Activated CD8-positive, alpha-beta memory T cell treated with anti-CD3 and anti-CD28 coated beads, Interleukin-2, amount 10 ng/mL, durations not matched to agents 7 days and 5 days (primary cell): ENCODE results near the gene PLA2G2C. TPM values are rescaled to one million over a fixed set of nuclear protein-coding genes. Genes with fewer than 3 reads are reported as not detected.

ENCODE experiments used
- ATAC-seq: fragments of 150-1000 bp; cut with Tn5 transposase; one replicate; pipeline ENCODE4 v1.10.0; 2021; ENCODE audit warnings: moderate library complexity
- CTCF ChIA-PET: fragments of 350-600 bp; sonication (Branson Sonifier 250); formaldehyde crosslinking; loops from one replicate; lab custom pipeline; 2021; ENCODE audit warnings: antibody characterized with exemption; lab: Charles Lee
- DNase-seq: peaks from one replicate; pipeline ENCODE4 v3.0.0-alpha.2; 2020
- H3K27ac Mint-ChIP-seq: one replicate; pipeline ENCODE4 v1.8.0; 2021; ENCODE audit warnings: mild to moderate bottlenecking, mixed read lengths
- H3K27me3 Mint-ChIP-seq: one replicate; pipeline ENCODE4 v1.8.0; 2021; ENCODE audit warnings: mixed read lengths
- H3K36me3 Mint-ChIP-seq: one replicate; pipeline ENCODE4 v1.8.0; 2021; ENCODE audit warnings: mild to moderate bottlenecking, mixed read lengths
- H3K4me1 Mint-ChIP-seq: one replicate; pipeline ENCODE4 v1.8.0; 2021; ENCODE audit warnings: mixed read lengths
- H3K4me3 Mint-ChIP-seq: one replicate; pipeline ENCODE4 v1.8.0; 2021; ENCODE audit warnings: mild to moderate bottlenecking, moderate library complexity, mixed read lengths
- H3K9me3 Mint-ChIP-seq: one replicate; pipeline ENCODE4 v1.8.0; 2022; ENCODE audit warnings: low read depth, mixed read lengths
- total RNA-seq, 2 experiments: library from RNA; stranded (reverse); gene quantifications; one replicate each; pipeline ENCODE4 v1.2.3, GENCODE V29; 2021

Gene PLA2G2C
- total RNA-seq, 2 experiments from 2014 or later: not detected

DNA sequence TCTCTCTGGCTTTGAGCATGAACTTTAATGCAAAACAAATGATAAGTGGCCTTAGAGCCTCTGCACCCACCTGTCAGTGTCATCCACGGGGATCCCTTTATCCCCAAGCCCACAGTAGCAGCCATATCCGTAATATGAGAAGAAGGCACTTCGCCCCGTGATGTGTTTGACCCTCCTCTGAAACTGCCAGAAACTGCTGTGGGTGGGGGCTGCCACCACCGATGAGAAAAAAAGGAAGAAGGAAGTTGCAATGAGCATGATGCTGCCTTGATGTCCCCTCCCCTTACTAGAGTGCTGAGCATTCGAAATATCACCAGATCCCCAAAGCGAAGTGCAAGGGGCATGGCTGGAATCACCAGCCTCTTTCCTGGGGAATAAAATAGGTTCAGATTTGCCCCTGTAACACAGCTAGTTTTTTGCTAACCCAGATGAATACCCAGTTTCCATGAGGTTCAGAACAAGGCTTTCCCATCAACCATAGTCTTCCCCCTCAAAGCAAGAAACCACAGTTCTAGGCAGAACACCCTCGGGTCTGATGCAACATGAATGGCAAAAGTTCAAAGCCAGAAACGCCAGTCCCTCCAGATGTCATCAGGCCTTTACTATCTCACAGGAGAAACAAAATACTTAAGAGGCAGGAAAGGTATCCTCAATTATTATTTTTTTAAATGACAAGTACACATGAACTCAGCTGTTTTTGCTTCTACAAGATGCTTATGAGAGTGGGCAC is 11.2 kb downstream of the PLA2G2C start:
- Mint-ChIP-seq H3K27ac (no peak overlapping the region), H3K36me3 (no peaks in the 10 kb centered on the region), H3K9me3 (peaks cover 5% of the 10 kb centered on the region), H3K4me3 (no peak overlapping the region), H3K4me1 (peaks cover 9% of the 10 kb centered on the region), H3K27me3 (peaks cover 12% of the 10 kb centered on the region)
- ATAC-seq: no peak
- DNase-seq: no peak
- CTCF ChIA-PET: interaction anchor here (2.7 kb wide), 1 partner anchor 20 kb away, joined by 8 read pairs; no protein-coding TSS in a partner anchor

DNA sequence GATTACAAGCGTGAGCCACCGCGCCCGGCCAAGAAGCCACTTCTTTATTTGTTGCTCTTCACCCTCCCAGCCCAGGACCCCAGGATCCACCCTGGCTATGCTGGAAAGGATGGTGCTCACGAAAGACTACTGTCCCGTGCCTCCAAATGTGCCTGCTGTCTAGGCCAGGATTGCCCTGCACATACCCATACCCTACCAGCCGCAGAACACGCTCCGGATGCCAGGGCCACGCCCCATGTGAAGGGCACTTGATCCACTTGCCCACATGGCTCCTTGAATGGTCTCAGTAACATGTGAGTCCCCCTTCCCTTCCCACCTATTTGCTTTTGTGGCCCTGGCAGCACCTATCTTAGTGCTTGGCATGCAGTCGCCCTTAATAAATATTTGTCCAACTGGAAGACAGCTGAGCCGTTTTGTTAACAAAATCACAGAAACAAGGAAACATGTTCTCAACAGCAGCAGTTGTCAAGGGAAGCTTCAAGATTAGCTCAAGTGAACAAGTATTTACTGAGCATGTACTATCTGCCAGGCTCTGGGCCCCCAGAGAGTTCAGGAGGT is 14.2 kb downstream of the PLA2G2C start:
- no peaks in the 10 kb centered on the region for H3K9me3 Mint-ChIP-seq
- no peaks in the 10 kb centered on the region for H3K36me3 Mint-ChIP-seq
- DNase-seq (no peak), ATAC-seq (no peak)
- H3K4me3 Mint-ChIP-seq: no peak overlapping the region
- CTCF ChIA-PET: interaction anchor here (0.7 to 2.2 kb wide), 4 partner anchors 8 to 290 kb away, joined by 4 to 6 read pairs (median 4); partner anchors contain the start of gene OTUD3
- peaks cover 6% of the 10 kb centered on the region for H3K27me3 Mint-ChIP-seq
- H3K4me1 Mint-ChIP-seq: peaks cover 11% of the 10 kb centered on the region
- H3K27ac Mint-ChIP-seq: no peak overlapping the region

DNA sequence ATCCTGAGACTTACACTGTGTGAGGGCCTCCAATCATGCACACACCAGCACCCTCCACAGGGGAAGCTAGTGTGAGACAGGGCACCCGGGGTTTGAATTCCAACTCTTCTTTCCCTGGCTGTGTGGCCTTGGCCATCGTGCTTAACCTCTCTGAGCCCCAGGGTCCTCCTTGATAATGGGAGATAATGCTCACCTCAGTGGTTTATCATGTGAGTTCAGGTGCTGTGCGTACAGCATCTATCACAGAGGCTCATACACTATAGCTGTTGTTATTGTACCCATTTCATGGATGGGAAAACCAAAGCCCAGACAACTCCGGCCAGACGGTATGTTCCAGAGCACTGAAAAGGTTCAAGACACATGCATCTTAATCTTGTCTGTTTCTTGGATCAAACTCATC is 16.4 kb downstream of the PLA2G2C start:
- no peak for DNase-seq
- H3K9me3 Mint-ChIP-seq: no peaks in the 10 kb centered on the region
- H3K4me3 Mint-ChIP-seq: no peak overlapping the region
- H3K27me3 Mint-ChIP-seq: no peaks in the 10 kb centered on the region
- H3K27ac Mint-ChIP-seq: no peak overlapping the region
- ATAC-seq: no peak
- H3K4me1 Mint-ChIP-seq: peaks cover 11% of the 10 kb centered on the region
- no peaks in the 10 kb centered on the region for H3K36me3 Mint-ChIP-seq
- CTCF ChIA-PET: interaction anchor here (0.6 to 2.2 kb wide), 4 partner anchors 18 to 901 kb away, joined by 3 to 5 read pairs (median 4); partner anchors contain the start of gene OTUD3

DNA sequence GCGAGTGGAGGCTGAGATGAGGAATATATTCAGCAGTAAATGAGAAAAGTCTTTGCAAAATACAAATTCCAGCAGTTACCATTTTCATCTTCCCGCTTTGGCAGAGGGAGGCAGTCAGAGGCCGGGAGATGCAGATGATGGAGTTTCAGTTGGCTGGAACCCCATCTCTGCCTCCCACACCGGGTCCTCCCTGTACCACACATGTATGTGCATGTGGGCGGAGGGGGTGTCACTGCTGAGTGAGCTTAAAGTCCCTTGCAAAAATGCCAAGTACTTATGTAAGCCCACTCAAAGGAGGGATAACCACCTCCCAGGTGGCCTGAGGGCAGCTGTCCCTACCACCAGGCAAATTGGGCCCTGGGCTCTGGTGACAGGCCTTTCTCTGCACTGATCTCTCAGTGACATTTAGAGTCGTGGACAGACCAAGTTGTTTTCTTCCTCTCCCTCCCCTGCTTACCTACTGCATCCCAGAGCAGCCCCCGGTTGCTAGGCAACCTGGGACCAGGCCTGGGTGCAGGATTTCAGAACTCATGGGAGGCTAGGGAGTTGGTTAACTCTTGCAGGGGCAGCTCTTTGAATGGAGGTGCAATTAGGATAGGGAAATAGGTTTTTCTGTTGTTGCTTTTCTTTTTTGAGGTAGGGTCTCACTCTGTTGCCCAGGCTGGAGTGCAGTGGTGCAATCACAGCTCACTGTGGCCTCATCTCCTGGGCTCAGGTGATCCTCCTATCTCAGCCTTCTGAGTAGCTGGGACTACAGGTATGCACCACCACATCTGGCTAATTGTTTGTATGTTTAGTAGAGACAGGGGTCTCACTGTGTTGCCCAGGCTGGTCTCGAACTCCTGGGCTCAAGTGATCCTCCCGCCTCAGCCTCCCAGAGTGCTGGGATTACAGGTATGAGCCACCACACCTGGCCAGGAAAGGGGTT is 17.5 kb downstream of the PLA2G2C start:
- Mint-ChIP-seq H3K27me3 (no peaks in the 10 kb centered on the region), H3K36me3 (no peaks in the 10 kb centered on the region), H3K9me3 (no peaks in the 10 kb centered on the region), H3K27ac (no peak overlapping the region), H3K4me3 (no peak overlapping the region), H3K4me1 (peaks cover 11% of the 10 kb centered on the region)
- CTCF ChIA-PET: interaction anchor here (0.5 to 1.6 kb wide), 4 partner anchors 11 to 44 kb away, joined by 3 to 5 read pairs (median 4); no protein-coding TSS in a partner anchor
- no peak for ATAC-seq
- DNase-seq: no peak

DNA sequence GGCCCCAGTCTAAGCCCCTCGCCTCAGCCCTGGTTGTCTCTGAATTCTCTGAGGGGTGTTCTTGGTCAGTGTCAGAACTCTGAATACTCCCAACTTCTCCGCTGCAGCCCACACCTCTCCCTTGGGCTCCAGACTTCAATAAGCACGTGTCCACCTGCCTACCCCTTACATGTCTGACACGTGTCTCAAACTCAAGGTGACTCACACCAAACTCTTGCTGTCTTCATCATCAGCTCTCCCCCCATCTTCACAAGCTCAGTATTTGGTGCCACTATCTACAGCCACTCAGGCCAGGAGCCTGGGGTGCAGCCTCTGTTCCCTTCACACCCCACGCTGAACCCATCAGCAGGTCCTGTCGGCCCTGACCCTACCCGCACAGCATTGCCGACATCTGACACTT is 19.2 kb downstream of the PLA2G2C start:
- CTCF ChIA-PET: interaction anchor here (4.5 kb wide), 1 partner anchor 27 kb away, joined by 35 read pairs; no protein-coding TSS in a partner anchor
- no peak overlapping the region for H3K4me3 Mint-ChIP-seq
- ATAC-seq (no peak), DNase-seq (no peak)
- no peaks in the 10 kb centered on the region for H3K27me3 Mint-ChIP-seq
- no peak overlapping the region for H3K27ac Mint-ChIP-seq
- peaks cover 10% of the 10 kb centered on the region for H3K4me1 Mint-ChIP-seq
- H3K9me3 Mint-ChIP-seq: peaks cover 2% of the 10 kb centered on the region
- H3K36me3 Mint-ChIP-seq: no peaks in the 10 kb centered on the region

DNA sequence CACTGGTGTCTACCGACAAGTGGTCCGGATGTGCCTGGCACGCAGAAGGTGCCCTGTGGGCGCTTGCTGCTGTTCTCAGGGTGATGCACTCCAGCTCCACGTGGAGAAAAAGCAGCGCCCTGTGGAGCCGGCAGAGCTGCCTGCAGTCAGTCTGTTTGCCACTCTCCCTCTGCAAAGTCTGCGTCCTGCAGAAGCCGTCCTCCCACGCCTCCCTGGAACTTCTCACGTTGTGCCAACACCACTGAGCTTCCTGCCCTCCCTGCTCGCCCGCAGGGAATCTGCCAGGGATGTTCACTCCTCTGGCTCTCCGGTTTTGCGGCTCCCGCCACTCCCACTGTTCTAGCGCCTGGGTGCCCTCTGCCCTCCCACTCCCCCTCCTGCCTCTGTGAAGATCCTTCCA is 20.3 kb downstream of the PLA2G2C start:
- ATAC-seq (no peak), DNase-seq (no peak)
- Mint-ChIP-seq H3K36me3 (no peaks in the 10 kb centered on the region), H3K4me1 (peaks cover 3% of the 10 kb centered on the region), H3K9me3 (peaks cover 2% of the 10 kb centered on the region), H3K27me3 (no peaks in the 10 kb centered on the region), H3K27ac (no peak overlapping the region), H3K4me3 (no peak overlapping the region)
- CTCF ChIA-PET: interaction anchor here (1.0 to 4.5 kb wide), 4 partner anchors 15 to 327 kb away, joined by 3 to 35 read pairs (median 4); no protein-coding TSS in a partner anchor

DNA sequence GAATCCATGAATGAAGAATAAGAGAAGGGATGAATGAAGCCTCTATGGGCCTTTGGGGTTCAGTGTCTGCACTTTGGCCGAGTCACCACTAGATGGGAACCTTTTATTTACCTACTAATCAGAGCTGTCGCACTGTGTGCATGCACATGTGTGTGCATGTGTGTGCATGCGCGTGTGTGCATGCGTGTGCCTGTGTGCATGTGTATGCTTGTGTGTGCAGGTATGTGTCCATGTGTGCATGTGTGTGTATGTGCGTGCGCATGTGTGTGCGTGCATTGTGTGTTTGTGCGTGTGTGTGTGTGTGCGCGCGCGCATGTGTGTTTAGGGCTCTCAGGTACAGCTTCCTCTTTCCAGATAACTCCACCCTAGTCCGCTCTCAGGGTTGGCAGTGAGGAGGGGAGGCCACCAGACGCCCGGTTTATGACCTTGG is 20.8 kb downstream of the PLA2G2C start:
- H3K9me3 Mint-ChIP-seq: peaks cover 2% of the 10 kb centered on the region
- H3K4me3 Mint-ChIP-seq: no peak overlapping the region
- DNase-seq (no peak), ATAC-seq (peak; percentile 60)
- H3K27ac Mint-ChIP-seq: no peak overlapping the region
- no peaks in the 10 kb centered on the region for H3K36me3 Mint-ChIP-seq
- H3K27me3 Mint-ChIP-seq: no peaks in the 10 kb centered on the region
- H3K4me1 Mint-ChIP-seq: peaks cover 3% of the 10 kb centered on the region
- CTCF ChIA-PET: interaction anchor here (1.0 to 4.5 kb wide), 5 partner anchors 15 to 328 kb away, joined by 3 to 35 read pairs (median 5); no protein-coding TSS in a partner anchor

DNA sequence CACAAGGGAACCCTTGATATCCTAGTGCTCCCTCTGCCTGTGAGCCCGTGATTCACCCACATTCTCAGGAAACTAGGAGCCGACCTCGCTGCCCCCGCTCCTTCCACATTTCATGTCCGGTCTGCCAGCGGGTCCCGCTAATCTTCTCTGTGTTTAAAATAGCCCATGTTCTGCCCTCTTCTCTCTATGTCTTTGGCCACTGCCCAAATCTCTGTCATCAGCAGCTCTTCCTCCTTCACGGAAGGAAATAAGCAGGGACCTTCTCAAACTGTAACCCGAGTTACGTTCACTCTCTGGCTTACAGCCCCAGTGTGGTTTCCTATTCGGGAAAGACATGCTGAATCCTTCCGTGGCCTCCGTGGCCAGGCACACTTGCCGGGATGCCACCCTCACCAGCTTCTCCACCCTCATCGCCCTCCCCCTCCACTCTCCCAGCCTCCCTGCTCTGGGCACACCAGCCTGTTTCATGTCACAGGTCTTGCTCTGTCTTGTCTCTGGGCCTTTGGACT is 21.6 kb downstream of the PLA2G2C start:
- CTCF ChIA-PET: interaction anchor here (1.2 to 4.5 kb wide), 3 partner anchors 23 to 329 kb away, joined by 3 to 35 read pairs (median 6); no protein-coding TSS in a partner anchor
- ATAC-seq (no peak), DNase-seq (no peak)
- Mint-ChIP-seq H3K9me3 (peaks cover 6% of the 10 kb centered on the region), H3K4me3 (no peak overlapping the region), H3K27ac (no peak overlapping the region), H3K4me1 (no peaks in the 10 kb centered on the region), H3K27me3 (no peaks in the 10 kb centered on the region), H3K36me3 (no peaks in the 10 kb centered on the region)

DNA sequence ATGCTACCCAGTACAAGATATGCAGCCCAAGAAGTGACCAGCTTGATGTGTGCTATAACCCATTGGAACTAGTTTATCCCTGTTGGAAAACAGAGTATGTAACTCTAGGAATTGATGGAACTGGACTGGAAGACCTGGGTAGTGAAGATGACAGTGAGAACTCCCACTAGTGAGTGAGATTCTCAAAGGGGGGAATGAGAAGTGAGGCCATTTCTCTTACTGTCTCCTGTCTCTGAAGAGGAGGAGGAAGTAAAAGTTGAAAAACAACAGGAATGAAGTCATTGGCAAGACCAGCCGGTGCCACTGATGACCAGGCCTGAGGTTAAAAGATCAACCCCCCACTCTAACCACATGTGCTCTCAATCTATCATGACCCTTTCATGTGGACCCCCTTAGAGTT is 26.3 kb downstream of the PLA2G2C start:
- Mint-ChIP-seq H3K36me3 (no peaks in the 10 kb centered on the region), H3K27me3 (no peaks in the 10 kb centered on the region), H3K9me3 (peaks cover 16% of the 10 kb centered on the region), H3K27ac (no peak overlapping the region), H3K4me1 (no peaks in the 10 kb centered on the region), H3K4me3 (no peak overlapping the region)
- CTCF ChIA-PET: no interaction called here
- DNase-seq (no peak), ATAC-seq (no peak)

DNA sequence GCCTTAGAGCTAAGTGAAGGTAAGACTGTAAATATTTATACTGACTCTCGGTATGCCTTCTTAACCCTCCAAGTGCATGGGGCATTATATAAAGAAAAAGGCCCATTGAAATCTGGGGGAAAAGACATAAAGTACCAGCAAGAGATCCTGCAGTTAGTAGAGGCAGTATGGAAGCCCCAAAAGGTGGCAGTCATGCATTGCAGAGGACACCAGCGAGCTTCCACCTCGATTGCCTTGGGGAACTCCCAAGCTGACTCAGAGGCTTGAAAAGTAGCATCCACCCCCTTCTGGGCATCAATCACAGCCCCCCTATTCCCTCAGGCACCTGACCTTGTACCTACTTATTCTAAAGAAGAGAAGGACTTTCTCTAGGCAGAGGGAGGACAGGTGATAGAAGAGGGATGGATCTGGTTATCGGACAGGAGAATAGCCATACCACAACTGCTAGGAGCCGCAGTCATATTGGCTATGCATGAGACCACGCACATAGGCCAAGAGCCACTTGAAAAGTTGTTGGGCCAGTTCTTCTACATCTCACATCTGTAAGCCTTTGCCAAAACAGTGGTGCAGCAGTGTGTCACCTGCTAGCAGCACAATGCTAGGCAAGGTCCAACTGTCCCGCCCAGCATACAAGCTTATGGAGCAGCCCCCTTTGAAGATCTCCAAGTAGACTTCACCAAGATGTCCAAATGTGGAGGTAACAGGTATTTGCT is 27.8 kb downstream of the PLA2G2C start:
- ATAC-seq (no peak), DNase-seq (no peak)
- Mint-ChIP-seq H3K4me3 (no peak overlapping the region), H3K9me3 (peaks cover 16% of the 10 kb centered on the region), H3K36me3 (no peaks in the 10 kb centered on the region), H3K27ac (no peak overlapping the region), H3K4me1 (peaks cover 13% of the 10 kb centered on the region), H3K27me3 (no peaks in the 10 kb centered on the region)
- CTCF ChIA-PET: interaction anchor here (1.0 to 1.5 kb wide), 4 partner anchors 10 to 54 kb away, joined by 3 to 5 read pairs (median 4); no protein-coding TSS in a partner anchor

DNA sequence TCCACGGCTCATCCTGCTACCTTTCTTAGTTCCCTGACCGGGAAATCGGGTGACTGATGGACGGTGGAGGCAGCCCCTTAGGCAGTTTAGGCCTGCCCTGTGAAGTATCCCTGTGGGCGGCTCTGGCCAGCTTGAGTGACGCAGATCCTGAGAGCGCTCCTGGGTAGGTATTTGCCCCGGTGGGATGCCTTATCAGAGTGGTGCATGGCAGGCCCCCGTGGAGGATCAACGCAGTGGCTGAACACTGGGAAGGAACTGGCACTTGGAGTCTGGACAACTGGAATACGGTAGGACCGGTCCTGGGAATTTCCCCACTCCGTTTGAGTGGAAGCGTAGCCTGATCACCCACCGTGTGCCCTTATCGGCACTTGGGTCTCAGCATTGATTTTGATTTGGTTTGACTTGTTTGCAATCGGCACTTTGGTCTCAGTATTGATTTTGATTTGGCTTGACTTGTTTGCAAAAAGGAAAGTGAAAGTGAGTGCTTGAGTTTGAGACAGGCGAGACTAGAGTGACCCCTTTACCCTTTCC is 32.0 kb downstream of the PLA2G2C start:
- CTCF ChIA-PET: interaction anchor here (0.5 to 1.6 kb wide), 4 partner anchors 18 to 354 kb away, joined by 3 to 11 read pairs (median 4); partner anchors contain the start of gene OTUD3
- Mint-ChIP-seq H3K4me3 (peak overlapping the region; percentile 27), H3K4me1 (peaks cover 16% of the 10 kb centered on the region), H3K27me3 (no peaks in the 10 kb centered on the region), H3K27ac (peak overlapping the region; percentile 33), H3K9me3 (peaks cover 6% of the 10 kb centered on the region), H3K36me3 (no peaks in the 10 kb centered on the region)
- DNase-seq (no peak), ATAC-seq (no peak)

DNA sequence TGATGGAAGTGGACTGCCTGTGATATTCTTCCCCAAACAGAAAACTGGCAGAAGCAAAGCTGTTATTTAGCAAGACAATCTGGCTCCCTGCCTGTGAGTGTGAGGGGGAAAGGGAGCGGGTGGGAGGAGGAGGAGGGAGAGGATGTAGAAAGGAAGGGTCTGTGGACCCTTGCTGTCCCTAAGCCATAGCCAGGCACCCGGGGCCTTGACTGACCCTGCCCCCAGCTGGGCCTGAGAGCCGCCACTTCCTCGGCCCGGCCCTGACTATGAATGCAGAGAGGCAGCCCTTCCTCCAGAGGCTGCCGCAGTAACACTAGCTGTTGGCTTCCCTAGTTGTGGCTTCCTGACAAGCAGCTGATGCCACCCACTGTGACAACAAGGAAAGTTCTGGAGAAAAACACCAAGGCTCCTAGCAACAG is 33.3 kb downstream of the PLA2G2C start:
- DNase-seq (no peak), ATAC-seq (no peak)
- Mint-ChIP-seq H3K4me3 (no peak overlapping the region), H3K36me3 (no peaks in the 10 kb centered on the region), H3K27me3 (no peaks in the 10 kb centered on the region), H3K9me3 (no peaks in the 10 kb centered on the region), H3K27ac (no peak overlapping the region), H3K4me1 (peaks cover 16% of the 10 kb centered on the region)
- CTCF ChIA-PET: interaction anchor here (0.7 to 2.8 kb wide), 14 partner anchors 9 to 342 kb away, joined by 3 to 38 read pairs (median 4); no protein-coding TSS in a partner anchor
